Stimulated activated CD4-positive, alpha-beta T cell treated with anti-CD3 and anti-CD28 coated beads, Interleukin-2, amount 100 ng/mL, for 4 hours (primary cell): ENCODE measurements around the gene ROMO1.
"Not testable (repeated sequence)": the region's sequence is repeated elsewhere in the genome, so short reads cannot be mapped to it uniquely, and the experiment has no call there.

Experiments
- DNase-seq: peaks from one replicate; pipeline ENCODE4 v3.0.0-alpha.2; 2020; ENCODE audit warnings: low read depth

Gene ROMO1

GRCh38 chr20:35681960-35682359 lies 17.2 kb upstream of the ROMO1 start:
- DNase-seq = no peak

GRCh38 chr20:35685368-35685767 lies 13.8 kb upstream of the ROMO1 start:
- DNase-seq = not testable (repeated sequence)

GRCh38 chr20:35686872-35687271 lies 12.3 kb upstream of the ROMO1 start:
- not testable (repeated sequence) for DNase-seq

- DNase-seq = no peak
Measured at GRCh38 chr20:35690265-35690664, 8.9 kb upstream of the ROMO1 start.

- DNase-seq = no peak
Measured at GRCh38 chr20:35695245-35695749, 3.9 kb upstream of the ROMO1 start.

- no peak for DNase-seq
Measured at GRCh38 chr20:35695978-35696377, 3.2 kb upstream of the ROMO1 start.

- DNase-seq = no peak
Measured at GRCh38 chr20:35697696-35698297, 1.4 kb upstream of the ROMO1 start.

GRCh38 chr20:35698298-35699126 lies 693 bp upstream of the ROMO1 start:
- DNase-seq = no peak

- no peak for DNase-seq
Measured at GRCh38 chr20:35699957-35700624, 886 bp downstream of the ROMO1 start.

GRCh38 chr20:35700625-35701148 lies 1.5 kb downstream of the ROMO1 start:
- DNase-seq = no peak

GRCh38 chr20:35702051-35702823 lies 3.0 kb downstream of the ROMO1 start:
- DNase-seq = no peak

- DNase-seq = no peak
Measured at GRCh38 chr20:35702824-35703695, 3.9 kb downstream of the ROMO1 start.

GRCh38 chr20:35704514-35705261 lies 5.5 kb downstream of the ROMO1 start:
- no peak for DNase-seq

- not testable (repeated sequence) for DNase-seq
Measured at GRCh38 chr20:35705894-35706293, 6.7 kb downstream of the ROMO1 start.

- not testable (repeated sequence) for DNase-seq
Measured at GRCh38 chr20:35706591-35707529, 7.7 kb downstream of the ROMO1 start.

- DNase-seq = no peak
Measured at GRCh38 chr20:35708502-35708901, 9.3 kb downstream of the ROMO1 start.

- no peak for DNase-seq
Measured at GRCh38 chr20:35709259-35709658, 10.1 kb downstream of the ROMO1 start.

GRCh38 chr20:35710039-35710438 lies 10.8 kb downstream of the ROMO1 start:
- no peak for DNase-seq
